T-helper 2 cell treated with Interferon-gamma antibody and Interleukin-4, amounts not matched to agents 100 ng/mL and 5 ng/mL, for 36 hours (primary cell): Measurements from ENCODE around the gene CYP46A1. TPM values are rescaled to one million over a fixed set of nuclear protein-coding genes. Genes with fewer than 3 reads are reported as not detected.

Experiments used
- intact Hi-C: fragments of 100-400 bp; cut with micrococcal nuclease; formaldehyde crosslinking; loops from one replicate; pipeline ENCODE4 v1.15.1; 2023
- total RNA-seq: library from RNA; stranded (reverse); gene quantifications from 2 replicates; pipeline ENCODE4 v1.2.3, GENCODE V29; 2022

The CYP46A1 gene
- total RNA-seq, 1 donor from 2014 or later, result 0.09 TPM

GRCh38 chr14:99728231-99728920 lies 44.3 kb downstream of the CYP46A1 start:
- intact Hi-C loops, result no loop called here

- intact Hi-C loops, result no loop called here
Measured at GRCh38 chr14:99728981-99729451, 44.9 kb downstream of the CYP46A1 start.

- intact Hi-C loops, result loop anchor here (1.0 kb wide), 1 partner anchor 155 kb away; no protein-coding TSS in a partner anchor
Measured at GRCh38 chr14:99729991-99730875, 46.1 kb downstream of the CYP46A1 start.

GRCh38 chr14:99730876-99731546 lies 46.9 kb downstream of the CYP46A1 start:
- intact Hi-C loops, result loop anchor here (1.0 kb wide), 1 partner anchor 154 kb away; no protein-coding TSS in a partner anchor

- intact Hi-C loops, result no loop called here
Measured at GRCh38 chr14:99731547-99732435, 47.7 kb downstream of the CYP46A1 start.

- intact Hi-C loops, result no loop called here
Measured at GRCh38 chr14:99732436-99733210, 48.5 kb downstream of the CYP46A1 start.

GRCh38 chr14:99733211-99733539 lies 49.1 kb downstream of the CYP46A1 start:
- intact Hi-C loops, result no loop called here

GRCh38 chr14:99733540-99734405 lies 49.7 kb downstream of the CYP46A1 start:
- intact Hi-C loops, result no loop called here

GRCh38 chr14:99734406-99735051 lies 50.4 kb downstream of the CYP46A1 start:
- intact Hi-C loops, result no loop called here

- intact Hi-C loops, result no loop called here
Measured at GRCh38 chr14:99735189-99736135, 51.4 kb downstream of the CYP46A1 start.

GRCh38 chr14:99736603-99737371 lies 52.7 kb downstream of the CYP46A1 start:
- intact Hi-C loops, result no loop called here

- intact Hi-C loops, result no loop called here
Measured at GRCh38 chr14:99737451-99737951, 53.4 kb downstream of the CYP46A1 start.

GRCh38 chr14:99737956-99738667 lies 54.0 kb downstream of the CYP46A1 start:
- intact Hi-C loops, result no loop called here

- intact Hi-C loops, result no loop called here
Measured at GRCh38 chr14:99740411-99740810, 56.3 kb downstream of the CYP46A1 start.

- intact Hi-C loops, result no loop called here
Measured at GRCh38 chr14:99741227-99741976, 57.3 kb downstream of the CYP46A1 start.
